SK-N-SH treated with all-trans-retinoic acid at 6 μM for 48 hours (cell line): Measurements from ENCODE around the gene NCKAP5.

Experiments
- ARNTL ChIP-seq: fragments of 450-650 bp; formaldehyde crosslinking; IDR thresholded peaks from 2 replicates; pipeline ENCODE4 v1.5.0; 2020; ENCODE audit warnings: low read depth, mild to moderate bottlenecking, moderate library complexity, borderline replicate concordance
- CSDC2 ChIP-seq: fragments of 250-450 bp; sonication (Bioruptor Pico); IDR thresholded peaks from 2 replicates; pipeline ENCODE4 v1.5.0; 2020; ENCODE audit warnings: mild to moderate bottlenecking, moderate library complexity
- GLIS3 ChIP-seq: fragments of 250-450 bp; sonication (Bioruptor Pico); IDR thresholded peaks from 2 replicates; pipeline ENCODE4 v1.5.0; 2020; ENCODE audit warnings: mild to moderate bottlenecking, moderate library complexity
- OSR1 ChIP-seq: fragments of 250-450 bp; sonication (Bioruptor Pico); IDR thresholded peaks from 2 replicates; pipeline ENCODE4 v1.8.0; 2022; ENCODE audit warnings: moderate library complexity, mild to moderate bottlenecking, inconsistent platforms
- POU6F1 ChIP-seq: fragments of 250-450 bp; sonication (Bioruptor Pico); IDR thresholded peaks from 2 replicates; pipeline ENCODE4 v1.8.0; 2021; ENCODE audit warnings: low read depth, mild to moderate bottlenecking, moderate library complexity, borderline replicate concordance
- RARB ChIP-seq: fragments of 250-450 bp; sonication (Bioruptor Pico); IDR thresholded peaks from 2 replicates; pipeline ENCODE4 v1.8.0; 2021; ENCODE audit warnings: mild to moderate bottlenecking, moderate library complexity
- ZFP30 ChIP-seq: fragments of 450-650 bp; formaldehyde crosslinking; IDR thresholded peaks from 2 replicates; pipeline ENCODE4 v1.5.0; 2022; ENCODE audit warnings: mild to moderate bottlenecking, moderate library complexity
- ZNF565 ChIP-seq: fragments of 450-650 bp; formaldehyde crosslinking; conservative IDR thresholded peaks from 2 replicates; pipeline ENCODE4 v1.5.0; 2020; ENCODE audit warnings: low read depth, mild to moderate bottlenecking, moderate library complexity
- ZNF8 ChIP-seq: fragments of 450-650 bp; formaldehyde crosslinking; IDR thresholded peaks from 2 replicates; pipeline ENCODE4 v1.5.0; 2020; ENCODE audit warnings: mild to moderate bottlenecking, moderate library complexity

GRCh38 chr2:133264989-133265401, 303.3 kb downstream of the NCKAP5 start:
- TF ChIP-seq GLIS3 (CRISPR knock-in tag) = no peak
- no peak for TF ChIP-seq ARNTL (CRISPR knock-in tag)
- no peak for TF ChIP-seq ZNF8 (CRISPR knock-in tag)
- TF ChIP-seq RARB (CRISPR knock-in tag) = no peak
- TF ChIP-seq OSR1 (CRISPR knock-in tag) = no peak
- TF ChIP-seq CSDC2 (CRISPR knock-in tag) = no peak
- no peak for TF ChIP-seq ZFP30
- TF ChIP-seq ZNF565 = no peak
- TF ChIP-seq POU6F1 = no peak
